Bladder microvascular endothelial cell (primary cell): ENCODE measurements around the gene NOB1. TPM values are rescaled to one million over a fixed set of nuclear protein-coding genes. Genes with fewer than 3 reads are reported as not detected.

Experiments
- total RNA-seq: library from RNA; depleted of rRNA; stranded (reverse); fragments of >200 nt; gene quantifications from 2 replicates; pipeline ENCODE4 v1.2.3, GENCODE V29; 2014

The NOB1 gene
- 22.0 and 23.3 TPM in 2 replicates for total RNA-seq

GRCh38 chr16:69754469-69755310, at the start of gene NOB1:
Gene NOB1, minus strand, starts transcription at chr16:69754926. Its CDS starts 16 bp downstream, at chr16:69754910.

GRCh38 chr16:69761983-69762813, 7.5 kb upstream of the NOB1 start, which contains the start of gene WWP2:
Gene WWP2, plus strand, starts transcription at chr16:69762332. Its CDS starts 24,679 bp downstream, at chr16:69787011.

GRCh38 chr16:69726313-69727060, 28.2 kb downstream of the NOB1 start, which contains the start of gene NQO1:
Gene NQO1, minus strand, starts transcription at chr16:69726560. Its CDS starts 121 bp downstream, at chr16:69726439.

Other genes starting within 250 kb of the NOB1 start
- gene NFAT5, start 189.0 kb downstream of the NOB1 start, total RNA-seq: 12.1 and 59.5 TPM in 2 replicates
- gene NQO1, start 28.4 kb downstream of the NOB1 start, total RNA-seq: 89.7 and 870 TPM in 2 replicates
- 17.3 and 26.2 TPM in 2 replicates for gene WWP2, start 7.4 kb upstream of the NOB1 start, total RNA-seq
- 0.50 TPM in 1 of 2 replicates, not detected in the other for gene CLEC18A, start 196.4 kb upstream of the NOB1 start, total RNA-seq